ENCODE measurements around the gene ABHD17B.
"Not testable (repeated sequence)": the region's sequence is repeated elsewhere in the genome, so short reads cannot be mapped to it uniquely, and the experiment has no call there.

ABHD17B gene

DNA sequence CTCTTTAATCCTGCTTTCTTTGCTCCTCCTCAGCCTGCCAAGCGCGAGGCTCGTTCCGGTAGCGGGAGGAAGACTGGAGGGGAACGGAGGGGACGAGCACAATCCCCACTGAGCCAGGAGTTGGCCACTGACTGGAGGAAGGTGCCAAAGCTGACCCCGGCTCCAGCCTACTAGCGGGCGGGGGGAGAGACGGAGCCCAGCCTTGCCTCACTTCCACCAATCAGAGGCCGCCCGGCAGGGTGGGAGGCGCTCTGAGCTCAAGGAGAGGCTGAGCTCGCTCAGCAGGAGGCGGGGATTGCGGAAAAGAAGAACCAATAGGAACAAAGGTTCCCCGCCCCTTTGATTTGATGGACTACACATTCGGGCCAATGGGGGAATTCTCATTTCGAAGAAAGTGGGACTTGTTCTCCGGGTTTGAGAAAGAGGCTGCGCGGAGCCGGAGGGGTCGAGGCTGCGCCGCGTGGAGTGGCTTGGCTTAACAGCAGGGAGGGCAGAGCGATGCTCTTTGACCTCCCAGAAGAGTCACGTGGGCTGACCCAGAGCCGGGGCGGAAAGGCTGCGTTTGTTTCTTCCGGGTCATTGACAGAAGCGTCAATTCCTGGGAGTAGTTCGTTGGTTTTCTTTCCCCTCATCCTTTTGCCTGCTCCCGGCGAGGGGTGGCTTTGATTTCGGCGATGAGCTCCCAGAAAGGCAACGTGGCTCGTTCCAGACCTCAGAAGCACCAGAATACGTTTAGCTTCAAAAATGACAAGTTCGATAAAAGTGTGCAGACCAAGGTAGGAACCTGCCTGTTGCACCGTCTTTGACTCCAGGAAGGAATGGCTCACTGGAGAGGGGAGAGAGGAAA lies at the start of gene ABHD17B, which contains the start of gene C9orf85:
TSS of gene ABHD17B (minus strand) at position 133 of the 847 bp plus-strand sequence. CDS start 36,113 bp downstream, outside the sequence.
TSS of gene C9orf85 (plus strand) at position 579 of the 847 bp plus-strand sequence. CDS start at position 675, 96 bp downstream.
- H3K4me1 ChIP-seq (ENCODE audit: control insufficient read depth in 1 of 2, insufficient read depth in 1 of 2, low read depth in 1 of 2, low read length in 1 of 2), result peaks cover 26% of the 10 kb centered on the region in 2 experiments

DNA sequence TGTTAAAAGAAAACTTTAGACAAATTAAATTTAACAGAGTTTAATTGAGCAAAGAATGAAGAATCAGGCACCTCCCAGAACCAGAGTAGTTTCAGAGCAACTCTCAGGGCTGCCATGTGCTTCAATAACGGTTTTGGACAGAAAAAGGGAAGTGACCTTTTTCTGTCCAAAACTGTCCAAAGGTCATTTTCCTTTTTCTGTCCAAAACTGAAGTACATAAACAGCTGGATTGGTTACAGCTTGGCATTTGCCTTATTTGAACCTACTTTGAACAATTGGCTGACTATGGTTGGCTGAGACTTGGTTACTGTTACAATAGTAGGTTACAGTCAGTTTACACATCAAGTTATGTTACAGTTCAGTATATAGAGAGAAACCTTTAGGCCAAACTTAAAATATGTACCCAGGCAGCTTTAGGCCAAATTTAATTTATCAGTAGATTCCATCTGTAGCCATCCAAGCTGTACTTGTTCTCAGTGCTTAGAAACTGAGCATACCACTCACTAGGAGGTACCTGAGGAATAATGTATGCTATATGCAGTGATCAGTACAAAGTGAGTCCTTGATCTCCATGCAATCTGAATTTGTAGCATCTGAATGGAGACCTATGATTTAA lies 44.4 kb upstream of the ABHD17B start:
- no peaks in the 10 kb centered on the region for H3K36me3 ChIP-seq
- no peaks in the 10 kb centered on the region for H3K27me3 ChIP-seq
- H3K4me3 ChIP-seq (ENCODE audit: low read depth in 1 of 2, low read length in 1 of 2), result no peak overlapping the region
- H3K27ac ChIP-seq, result no peak overlapping the region
- no peaks in the 10 kb centered on the region for H3K4me1 ChIP-seq (ENCODE audit: control insufficient read depth in 1 of 2, insufficient read depth in 1 of 2, low read depth in 1 of 2, low read length in 1 of 2)
- H3K9me3 ChIP-seq, result no peaks in the 10 kb centered on the region
- no peak for TF ChIP-seq CTCF (IDR thresholded peaks at IDR 0.05)

More for the DNA sequence above, at the start of gene ABHD17B, which contains the start of gene C9orf85:
- H3K27ac ChIP-seq, result peak within 1 kb of the TSS; percentile 91
- TF ChIP-seq CTCF (IDR thresholded peaks at IDR 0.05), result peak; percentile 44
- no peaks in the 10 kb centered on the region for H3K9me3 ChIP-seq
- peak within 1 kb of the TSS; percentile 74 to 85 for H3K4me3 ChIP-seq (ENCODE audit: low read depth in 1 of 2, low read length in 1 of 2)
- no peaks in the 10 kb centered on the region for H3K27me3 ChIP-seq
- no peaks in the 10 kb centered on the region for H3K36me3 ChIP-seq

DNA sequence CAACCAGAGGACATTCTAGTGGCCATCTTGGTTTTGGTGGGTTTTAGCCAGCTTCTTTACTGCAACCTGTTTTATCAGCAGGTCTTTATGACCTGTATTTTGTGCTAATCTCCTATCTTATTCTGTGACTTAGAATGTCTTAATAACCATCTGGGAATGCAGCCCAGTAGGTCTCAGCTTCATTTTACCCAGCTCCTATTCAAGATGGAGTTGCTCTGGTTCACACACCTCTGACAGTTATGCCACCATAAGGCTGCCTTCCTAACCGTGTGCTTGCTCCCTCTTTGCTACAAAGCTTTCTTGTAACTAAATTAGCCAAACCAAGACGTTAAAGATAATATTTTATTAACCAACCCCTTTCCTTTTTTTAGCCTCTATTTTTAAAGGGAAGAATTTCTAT lies 43.7 kb upstream of the ABHD17B start:
- H3K9me3 ChIP-seq; H3K27me3 ChIP-seq; H3K27ac ChIP-seq; H3K36me3 ChIP-seq; H3K4me1 ChIP-seq (ENCODE audit: control insufficient read depth in 1 of 2, insufficient read depth in 1 of 2, low read depth in 1 of 2, low read length in 1 of 2); H3K4me3 ChIP-seq (ENCODE audit: low read depth in 1 of 2, low read length in 1 of 2): not testable (repeated sequence)

DNA sequence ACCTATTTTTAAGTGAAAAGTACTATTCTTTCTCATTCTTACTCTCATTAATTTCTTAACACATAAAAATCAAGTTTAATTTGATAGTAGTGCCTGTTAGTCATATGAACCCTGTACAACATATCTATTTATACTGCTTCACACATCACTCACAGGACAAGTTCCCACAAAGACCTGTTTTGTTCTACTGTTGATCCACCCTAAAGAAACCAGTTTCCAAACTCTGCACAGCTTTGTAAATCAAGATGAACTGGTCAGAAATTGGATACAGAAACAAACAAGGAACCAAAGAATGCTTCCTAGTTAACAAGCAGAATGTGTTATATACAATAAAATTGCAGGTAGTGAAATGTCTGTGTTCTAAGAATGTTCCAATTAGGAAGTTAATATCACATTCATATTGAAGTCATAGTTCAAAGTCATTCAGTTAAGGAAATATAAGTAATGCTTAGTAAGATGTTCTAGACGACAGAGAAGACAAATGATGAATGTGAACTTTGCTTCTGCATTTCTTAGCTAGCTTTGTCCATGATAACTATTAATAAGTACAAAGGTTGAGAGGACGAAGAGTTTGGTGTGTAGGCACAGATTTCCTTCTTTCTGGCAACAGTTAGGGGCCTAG lies 33.9 kb upstream of the ABHD17B start:
- no peak overlapping the region for H3K27ac ChIP-seq

DNA sequence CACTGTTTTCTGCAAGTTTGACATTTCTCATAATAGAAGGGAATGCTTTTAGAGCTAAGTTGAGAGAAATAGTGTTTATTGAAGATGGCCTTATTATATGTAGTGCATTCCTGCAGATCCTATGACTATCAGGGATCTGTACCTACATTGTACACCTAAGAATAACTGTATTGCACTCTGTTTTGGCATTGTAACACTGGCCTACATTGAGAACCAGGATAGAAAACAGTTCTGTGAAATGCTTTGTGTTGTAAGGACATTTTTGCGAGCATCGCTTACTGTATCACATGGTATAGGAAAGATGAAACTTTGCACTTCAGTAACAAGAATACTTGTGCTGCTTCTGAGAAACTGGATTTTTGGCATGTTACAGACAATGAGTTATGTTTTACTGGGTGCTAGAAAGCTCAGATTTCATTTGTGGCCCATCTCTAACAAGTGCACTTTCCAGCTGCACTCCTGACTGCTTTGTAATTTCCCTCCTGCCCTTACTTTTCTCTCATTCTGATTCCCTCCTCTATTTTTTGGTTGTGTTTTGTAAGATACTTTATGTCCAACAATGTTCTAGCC lies 31.1 kb upstream of the ABHD17B start:
- Histone ChIP-seq H3K4me3 (ENCODE audit: low read depth in 1 of 2, low read length in 1 of 2) (no peak overlapping the region), H3K27me3 (no peaks in the 10 kb centered on the region), H3K9me3 (no peaks in the 10 kb centered on the region), H3K36me3 (no peaks in the 10 kb centered on the region), H3K4me1 (ENCODE audit: control insufficient read depth in 1 of 2, insufficient read depth in 1 of 2, low read depth in 1 of 2, low read length in 1 of 2) (peaks cover 0 to 8% of the 10 kb centered on the region in 2 experiments), H3K27ac (no peak overlapping the region)
- TF ChIP-seq CTCF (IDR thresholded peaks at IDR 0.05), result no peak

More for the DNA sequence above, 33.9 kb upstream of the ABHD17B start:
- Histone ChIP-seq H3K36me3 (peaks cover under 1% of the 10 kb centered on the region), H3K4me3 (ENCODE audit: low read depth in 1 of 2, low read length in 1 of 2) (no peak overlapping the region), H3K27me3 (no peaks in the 10 kb centered on the region), H3K4me1 (ENCODE audit: control insufficient read depth in 1 of 2, insufficient read depth in 1 of 2, low read depth in 1 of 2, low read length in 1 of 2) (no peaks in the 10 kb centered on the region), H3K9me3 (no peaks in the 10 kb centered on the region)
- no peak for TF ChIP-seq CTCF (IDR thresholded peaks at IDR 0.05)

All from neutrophil (primary cell).